Subcutaneous adipose tissue (tissue), 4 donors: Measurements from ENCODE around the gene IGF1R. TPM values are rescaled to one million over a fixed set of nuclear protein-coding genes. Genes with fewer than 3 reads are reported as not detected.

Experiments used
- total RNA-seq, 4 donors: library from RNA; depleted of rRNA; stranded (reverse); fragments of >200 nt; gene quantifications; one replicate each; pipeline ENCODE4 v1.1.0, GENCODE V29; 2016
- TF ChIP-seq, protein P1 (sequence below): fragments of 450-650 bp; IDR thresholded peaks from one replicate; pipeline ENCODE4 v1.5.1; 2016; ENCODE audit warnings: low read depth, mild to moderate bottlenecking, control low read depth, antibody characterized with exemption, moderate library complexity

The IGF1R gene
- total RNA-seq, 4 donors from 2014 or later = 27.4 to 53.7 (median 49.7) TPM

DNA sequence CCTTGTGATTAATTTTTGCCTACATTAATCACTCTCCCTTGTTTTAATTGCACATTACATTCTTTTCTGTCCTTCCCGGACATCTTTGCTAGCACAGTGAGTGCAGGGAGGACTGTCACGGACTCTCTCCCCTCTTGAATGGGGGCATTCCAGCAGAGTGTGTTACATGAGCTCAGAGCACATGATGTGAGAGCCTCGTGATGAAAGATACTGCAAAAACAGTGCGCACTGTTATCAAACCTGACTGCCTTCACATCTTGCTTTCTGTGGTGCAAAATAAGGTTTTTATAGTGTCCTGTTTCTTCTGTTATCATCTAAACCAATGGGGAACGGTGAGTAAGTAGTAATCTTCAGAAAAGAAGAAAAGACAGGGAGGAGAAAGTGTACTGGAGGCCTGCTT is 191.7 kb downstream of the IGF1R start:
- TF ChIP-seq, protein P1, sequence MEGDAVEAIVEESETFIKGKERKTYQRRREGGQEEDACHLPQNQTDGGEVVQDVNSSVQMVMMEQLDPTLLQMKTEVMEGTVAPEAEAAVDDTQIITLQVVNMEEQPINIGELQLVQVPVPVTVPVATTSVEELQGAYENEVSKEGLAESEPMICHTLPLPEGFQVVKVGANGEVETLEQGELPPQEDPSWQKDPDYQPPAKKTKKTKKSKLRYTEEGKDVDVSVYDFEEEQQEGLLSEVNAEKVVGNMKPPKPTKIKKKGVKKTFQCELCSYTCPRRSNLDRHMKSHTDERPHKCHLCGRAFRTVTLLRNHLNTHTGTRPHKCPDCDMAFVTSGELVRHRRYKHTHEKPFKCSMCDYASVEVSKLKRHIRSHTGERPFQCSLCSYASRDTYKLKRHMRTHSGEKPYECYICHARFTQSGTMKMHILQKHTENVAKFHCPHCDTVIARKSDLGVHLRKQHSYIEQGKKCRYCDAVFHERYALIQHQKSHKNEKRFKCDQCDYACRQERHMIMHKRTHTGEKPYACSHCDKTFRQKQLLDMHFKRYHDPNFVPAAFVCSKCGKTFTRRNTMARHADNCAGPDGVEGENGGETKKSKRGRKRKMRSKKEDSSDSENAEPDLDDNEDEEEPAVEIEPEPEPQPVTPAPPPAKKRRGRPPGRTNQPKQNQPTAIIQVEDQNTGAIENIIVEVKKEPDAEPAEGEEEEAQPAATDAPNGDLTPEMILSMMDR = no peak

DNA sequence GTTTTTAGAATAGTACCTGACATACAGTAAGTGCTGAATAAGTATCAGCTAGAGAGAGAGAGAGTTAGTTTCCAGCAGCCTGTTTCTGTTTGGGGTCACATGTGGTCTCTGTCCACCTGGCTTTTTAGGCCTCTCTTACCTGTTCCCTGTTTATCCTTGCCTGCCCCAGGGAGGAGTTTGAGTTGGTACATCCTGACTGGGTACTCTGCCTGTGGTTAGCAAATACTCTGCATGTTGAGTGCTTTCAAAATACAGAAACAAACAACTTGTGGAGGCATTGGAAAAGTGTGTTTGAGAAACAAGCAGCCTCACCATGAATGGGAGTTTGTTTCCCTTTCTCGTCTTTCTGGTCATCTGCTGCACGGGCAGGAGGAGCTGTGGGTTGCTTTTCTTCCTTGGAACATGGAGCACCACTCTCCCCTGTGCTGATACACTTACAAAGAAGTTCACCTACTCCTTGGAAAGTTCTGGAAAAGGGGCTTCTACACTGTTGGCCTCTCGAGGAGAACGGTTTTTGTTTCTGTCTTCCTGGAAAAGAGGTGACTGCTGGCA is 193.2 kb downstream of the IGF1R start:
- TF ChIP-seq, protein P1 = no peak

DNA sequence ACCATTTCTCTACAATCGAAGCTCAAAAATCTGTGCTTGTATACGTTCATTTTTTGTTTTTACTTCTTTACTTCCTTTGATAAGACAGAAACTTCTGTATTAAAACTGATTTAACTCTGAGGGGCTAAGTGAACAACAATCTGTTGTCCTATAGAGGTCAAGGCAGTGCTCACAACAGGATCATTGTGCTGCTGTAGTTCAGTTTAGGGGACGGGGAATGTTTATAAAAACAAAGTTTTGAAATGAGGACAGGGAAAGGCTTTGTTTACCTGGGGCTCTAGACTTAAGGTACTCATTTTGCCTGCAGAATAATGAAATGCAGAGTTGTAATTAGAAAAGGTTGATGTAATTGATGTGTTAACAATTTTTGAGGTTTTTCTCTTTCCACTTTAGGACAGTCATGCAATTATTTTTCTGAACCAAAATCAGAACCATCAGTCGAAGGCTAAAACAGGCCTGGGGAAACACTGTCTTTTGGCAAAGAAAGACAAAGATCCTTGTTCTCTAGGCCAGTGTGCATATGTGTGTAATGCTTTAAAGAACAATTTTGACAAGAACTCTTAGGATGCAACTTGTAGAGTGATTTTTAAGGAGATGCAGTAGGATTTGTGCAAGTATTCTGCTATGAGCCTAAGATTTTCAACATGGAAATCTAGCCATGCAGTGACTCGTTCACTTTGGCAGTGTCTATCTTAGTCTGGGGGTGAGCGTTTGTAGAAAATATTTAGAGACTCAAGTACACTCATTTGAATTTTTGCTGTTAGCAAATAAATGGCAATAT is 194.0 kb downstream of the IGF1R start:
- TF ChIP-seq, protein P1 = no peak

DNA sequence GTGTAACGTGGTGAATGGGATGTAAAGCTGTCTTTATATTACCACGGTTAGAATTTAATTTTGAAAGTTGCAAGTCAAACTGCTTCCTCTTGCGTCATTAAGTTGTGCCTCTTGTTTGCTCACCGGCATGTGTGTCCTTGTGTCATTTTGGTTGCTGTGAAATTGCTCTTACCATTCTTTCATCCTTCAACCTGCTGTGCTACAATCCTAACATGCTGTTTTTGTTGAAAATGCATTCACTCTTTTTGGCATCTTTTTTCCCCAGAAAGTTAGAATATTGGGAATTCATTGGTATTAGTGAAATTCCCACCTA is 194.6 kb downstream of the IGF1R start:
- TF ChIP-seq, protein P1 = no peak

DNA sequence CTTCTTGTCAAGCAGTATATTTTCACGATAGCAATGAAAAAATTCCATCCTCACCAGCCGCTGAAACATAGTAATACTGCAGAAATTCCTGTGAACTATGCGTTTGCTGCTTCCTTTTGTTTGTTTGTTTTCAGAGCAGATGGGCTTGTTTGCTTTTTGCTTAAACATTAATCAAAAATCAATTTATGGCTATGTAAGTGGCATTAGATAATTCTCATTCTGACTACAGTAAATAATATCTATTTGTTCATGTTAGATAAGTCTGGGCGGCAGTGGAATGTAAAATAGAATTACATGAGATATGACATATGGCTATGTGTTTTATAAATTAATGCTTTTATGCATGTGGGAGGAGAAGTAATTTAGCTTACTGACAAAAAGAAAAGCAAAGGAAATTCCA is 195.5 kb downstream of the IGF1R start:
- TF ChIP-seq, protein P1 = no peak

DNA sequence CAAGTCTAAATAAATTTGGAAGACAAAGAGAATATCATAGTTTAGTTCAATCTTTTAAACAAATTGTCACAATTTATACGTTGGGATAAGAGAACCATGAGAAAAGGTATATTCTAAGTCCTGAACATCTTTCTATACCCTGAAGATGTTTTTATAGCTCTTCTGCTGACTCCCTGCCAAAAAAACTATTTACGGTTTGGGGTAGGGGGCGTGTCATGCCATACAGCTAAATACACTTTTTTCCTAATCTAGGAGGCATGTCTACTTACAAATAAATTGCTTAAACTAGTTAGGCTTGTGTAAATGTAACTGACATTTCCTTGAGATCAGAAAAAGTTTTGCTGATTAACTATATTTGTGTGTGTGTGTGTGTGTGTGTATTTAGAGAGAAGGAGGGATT is 195.9 kb downstream of the IGF1R start:
- TF ChIP-seq, protein P1 = no peak

DNA sequence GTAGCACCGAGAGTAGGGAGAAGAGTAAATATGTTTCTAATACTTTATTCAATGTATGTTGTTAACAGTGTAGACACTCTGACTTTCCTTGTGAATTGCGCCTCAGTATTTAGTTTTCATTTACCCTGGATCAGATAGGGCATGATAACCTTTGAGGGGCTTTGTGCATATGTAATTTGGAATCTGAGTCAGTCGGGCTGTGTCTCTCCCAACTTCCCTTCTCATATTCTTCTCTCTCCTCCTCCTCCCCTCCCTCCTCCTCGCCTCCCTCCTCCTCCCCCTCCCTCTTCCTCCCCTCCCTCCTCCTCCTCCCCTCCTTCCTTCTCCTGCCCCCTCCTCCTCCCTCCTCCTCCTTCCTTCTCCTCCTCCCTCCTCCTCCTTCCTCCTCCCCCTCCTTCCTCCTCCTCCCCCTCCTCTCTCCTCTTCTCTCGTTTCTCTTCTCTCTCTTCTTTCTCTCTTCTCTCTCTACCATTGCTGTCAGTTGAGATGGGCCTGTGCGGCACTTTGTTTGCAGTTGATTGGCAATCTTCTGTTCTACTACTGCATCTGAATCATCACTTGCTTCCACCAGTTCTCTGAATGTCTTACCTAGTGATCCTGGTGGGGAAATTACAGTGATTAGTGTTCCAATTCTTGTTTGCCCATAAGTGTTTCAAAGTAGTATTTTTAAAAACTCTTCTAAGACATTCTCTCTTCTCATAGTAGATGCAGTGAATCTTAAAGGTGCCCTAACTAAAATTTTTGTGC is 197.0 kb downstream of the IGF1R start:
- TF ChIP-seq, protein P1 = no peak
